ENCODE results near the gene ZNF841. TPM values are rescaled to one million over a fixed set of nuclear protein-coding genes. Genes with fewer than 3 reads are reported as not detected.
A peak's percentile ranks its signal among the peaks of the same experiment; 100 is the strongest.

Gene ZNF841
- total RNA-seq, 1 experiment from 2014 or later, result 10.8 TPM

DNA sequence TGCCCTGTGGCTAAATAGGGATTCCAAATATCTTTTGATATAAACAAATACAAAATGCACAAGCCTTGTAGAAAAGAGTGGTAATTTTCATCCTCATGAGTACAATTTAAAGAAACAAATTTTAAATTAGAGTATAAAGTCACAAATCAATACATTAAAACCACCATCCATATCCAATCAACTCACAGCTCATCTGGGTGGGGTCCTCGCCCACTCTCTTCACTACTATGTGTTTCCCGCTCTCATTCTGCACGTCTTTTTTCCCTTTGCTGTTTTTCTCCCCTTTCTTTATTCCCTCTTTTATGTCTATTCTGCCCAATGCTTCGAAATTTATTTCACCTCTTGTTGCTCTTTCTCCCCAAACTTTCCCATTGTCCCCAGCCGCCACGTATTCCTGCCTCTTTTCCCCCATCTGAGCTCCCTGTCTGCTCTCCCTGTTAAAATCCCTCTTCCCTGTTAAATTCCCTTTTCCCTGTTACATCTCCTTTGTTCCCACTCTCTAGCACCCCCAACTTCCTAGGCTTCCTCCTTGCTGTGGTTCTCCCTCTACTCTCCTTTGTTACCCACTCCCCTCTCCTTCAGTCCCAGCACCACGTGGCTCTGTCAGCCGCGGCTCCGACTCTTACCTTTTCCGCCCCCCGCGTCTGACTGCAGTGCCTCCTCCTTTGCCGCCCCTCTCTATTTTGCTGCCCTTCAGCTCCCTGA, 42.9 kb upstream of the ZNF841 start:
- peak; percentile 60; the same call in 1 of the 2 replicates for ATAC-seq
- H3K27ac ChIP-seq (ENCODE audit: low read length), result peak overlapping the region; percentile 90
- BruUV-seq (replicated peaks), result TSS peak; percentile 76
- intact Hi-C loops (cut with micrococcal nuclease; ENCODE audit: unreplicated experiment), result loop anchor here (2.0 kb wide), 1 partner anchor 98 kb away; no protein-coding TSS in a partner anchor
- H3K4me3 ChIP-seq (ENCODE audit: low read depth in 2 of 2, low read length in 2 of 2), result peak overlapping the region; percentile 95 to 99
- no peak for DNase-seq (ENCODE audit: low read depth, low spot score)
- H3K27me3 ChIP-seq (ENCODE audit: control insufficient read depth, insufficient read depth, low read length), result no peaks in the 10 kb centered on the region
- POLR2A ChIA-PET, result no interaction called here
- TF ChIP-seq, protein P1, sequence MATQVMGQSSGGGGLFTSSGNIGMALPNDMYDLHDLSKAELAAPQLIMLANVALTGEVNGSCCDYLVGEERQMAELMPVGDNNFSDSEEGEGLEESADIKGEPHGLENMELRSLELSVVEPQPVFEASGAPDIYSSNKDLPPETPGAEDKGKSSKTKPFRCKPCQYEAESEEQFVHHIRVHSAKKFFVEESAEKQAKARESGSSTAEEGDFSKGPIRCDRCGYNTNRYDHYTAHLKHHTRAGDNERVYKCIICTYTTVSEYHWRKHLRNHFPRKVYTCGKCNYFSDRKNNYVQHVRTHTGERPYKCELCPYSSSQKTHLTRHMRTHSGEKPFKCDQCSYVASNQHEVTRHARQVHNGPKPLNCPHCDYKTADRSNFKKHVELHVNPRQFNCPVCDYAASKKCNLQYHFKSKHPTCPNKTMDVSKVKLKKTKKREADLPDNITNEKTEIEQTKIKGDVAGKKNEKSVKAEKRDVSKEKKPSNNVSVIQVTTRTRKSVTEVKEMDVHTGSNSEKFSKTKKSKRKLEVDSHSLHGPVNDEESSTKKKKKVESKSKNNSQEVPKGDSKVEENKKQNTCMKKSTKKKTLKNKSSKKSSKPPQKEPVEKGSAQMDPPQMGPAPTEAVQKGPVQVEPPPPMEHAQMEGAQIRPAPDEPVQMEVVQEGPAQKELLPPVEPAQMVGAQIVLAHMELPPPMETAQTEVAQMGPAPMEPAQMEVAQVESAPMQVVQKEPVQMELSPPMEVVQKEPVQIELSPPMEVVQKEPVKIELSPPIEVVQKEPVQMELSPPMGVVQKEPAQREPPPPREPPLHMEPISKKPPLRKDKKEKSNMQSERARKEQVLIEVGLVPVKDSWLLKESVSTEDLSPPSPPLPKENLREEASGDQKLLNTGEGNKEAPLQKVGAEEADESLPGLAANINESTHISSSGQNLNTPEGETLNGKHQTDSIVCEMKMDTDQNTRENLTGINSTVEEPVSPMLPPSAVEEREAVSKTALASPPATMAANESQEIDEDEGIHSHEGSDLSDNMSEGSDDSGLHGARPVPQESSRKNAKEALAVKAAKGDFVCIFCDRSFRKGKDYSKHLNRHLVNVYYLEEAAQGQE (IDR thresholded peaks at IDR 0.05; ENCODE audit: insufficient read depth in 1 of 2, low read depth in 2 of 2, low read length in 1 of 2), result no peak
- TF ChIP-seq POLR2AphosphoS5 (IDR thresholded peaks at IDR 0.05; ENCODE audit: low read depth, low read length), result no peak
- no peak for TF ChIP-seq TCF7L2 (IDR thresholded peaks at IDR 0.05; ENCODE audit: low read depth, low read length)
- no peak for TF ChIP-seq SIN3A (IDR thresholded peaks at IDR 0.05; ENCODE audit: borderline replicate concordance, insufficient read depth, low read depth, low read length)
- TF ChIP-seq, protein P2, sequence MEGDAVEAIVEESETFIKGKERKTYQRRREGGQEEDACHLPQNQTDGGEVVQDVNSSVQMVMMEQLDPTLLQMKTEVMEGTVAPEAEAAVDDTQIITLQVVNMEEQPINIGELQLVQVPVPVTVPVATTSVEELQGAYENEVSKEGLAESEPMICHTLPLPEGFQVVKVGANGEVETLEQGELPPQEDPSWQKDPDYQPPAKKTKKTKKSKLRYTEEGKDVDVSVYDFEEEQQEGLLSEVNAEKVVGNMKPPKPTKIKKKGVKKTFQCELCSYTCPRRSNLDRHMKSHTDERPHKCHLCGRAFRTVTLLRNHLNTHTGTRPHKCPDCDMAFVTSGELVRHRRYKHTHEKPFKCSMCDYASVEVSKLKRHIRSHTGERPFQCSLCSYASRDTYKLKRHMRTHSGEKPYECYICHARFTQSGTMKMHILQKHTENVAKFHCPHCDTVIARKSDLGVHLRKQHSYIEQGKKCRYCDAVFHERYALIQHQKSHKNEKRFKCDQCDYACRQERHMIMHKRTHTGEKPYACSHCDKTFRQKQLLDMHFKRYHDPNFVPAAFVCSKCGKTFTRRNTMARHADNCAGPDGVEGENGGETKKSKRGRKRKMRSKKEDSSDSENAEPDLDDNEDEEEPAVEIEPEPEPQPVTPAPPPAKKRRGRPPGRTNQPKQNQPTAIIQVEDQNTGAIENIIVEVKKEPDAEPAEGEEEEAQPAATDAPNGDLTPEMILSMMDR (IDR thresholded peaks at IDR 0.05), result no peak
- in situ Hi-C loops (cut with HindIII; ENCODE audit: low pct_unique_long_range_greater_than_20kb, low sequenced_read_pairs), result no loop called here
- H3K36me3 ChIP-seq (ENCODE audit: control insufficient read depth, insufficient read depth, low read length), result no peaks in the 10 kb centered on the region; the same call in 1 of the 2 replicates
- H3K4me1 ChIP-seq (ENCODE audit: control insufficient read depth, insufficient read depth, low read length), result no peaks in the 10 kb centered on the region; the same call in 1 of the 2 replicates
- CTCF ChIA-PET, result no interaction called here
- peaks cover 17% of the 10 kb centered on the region; the same call in 1 of the 2 replicates for H3K9me3 ChIP-seq (ENCODE audit: control insufficient read depth, insufficient read depth, low read depth, low read length)

DNA sequence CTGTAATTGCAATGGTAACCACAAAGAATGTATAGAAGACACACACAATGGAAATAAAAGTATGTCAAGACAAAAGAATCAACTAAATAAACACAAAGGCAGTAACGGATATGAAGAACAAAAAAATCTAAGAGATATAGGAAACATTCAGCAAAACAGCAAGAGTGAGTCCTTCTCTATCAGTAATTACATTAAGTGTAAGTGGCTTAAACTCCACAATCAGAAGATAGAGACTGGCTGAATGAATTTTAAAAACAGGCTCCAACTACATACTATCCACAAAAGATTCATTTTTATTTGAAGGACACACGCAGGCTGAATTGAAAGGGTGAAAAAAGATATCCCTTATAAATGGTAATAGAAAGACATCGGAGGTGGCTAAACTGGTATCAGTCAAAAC, 24.7 kb upstream of the ZNF841 start:
- no peaks in the 10 kb centered on the region for H3K4me1 ChIP-seq (ENCODE audit: control insufficient read depth, insufficient read depth, low read length)
- intact Hi-C loops (cut with micrococcal nuclease; ENCODE audit: unreplicated experiment), result no loop called here
- no peak for TF ChIP-seq TCF7L2 (IDR thresholded peaks at IDR 0.05; ENCODE audit: low read depth, low read length)
- no peak for TF ChIP-seq POLR2AphosphoS5 (IDR thresholded peaks at IDR 0.05; ENCODE audit: low read depth, low read length)
- TF ChIP-seq SIN3A (IDR thresholded peaks at IDR 0.05; ENCODE audit: borderline replicate concordance, insufficient read depth, low read depth, low read length), result no peak
- TF ChIP-seq, protein P1 (IDR thresholded peaks at IDR 0.05; ENCODE audit: insufficient read depth in 1 of 2, low read depth in 2 of 2, low read length in 1 of 2), result no peak
- TF ChIP-seq, protein P2 (IDR thresholded peaks at IDR 0.05), result no peak
- no peak overlapping the region for H3K27ac ChIP-seq (ENCODE audit: low read length)
- no peak overlapping the region for H3K4me3 ChIP-seq (ENCODE audit: low read depth in 2 of 2, low read length in 2 of 2)
- ATAC-seq (no peak), DNase-seq (ENCODE audit: low read depth, low spot score) (no peak)
- no TSS peak for BruUV-seq (replicated peaks)
- no peaks in the 10 kb centered on the region for H3K27me3 ChIP-seq (ENCODE audit: control insufficient read depth, insufficient read depth, low read length)
- H3K36me3 ChIP-seq (ENCODE audit: control insufficient read depth, insufficient read depth, low read length), result no peaks in the 10 kb centered on the region; the same call in 1 of the 2 replicates
- in situ Hi-C loops (cut with HindIII; ENCODE audit: low pct_unique_long_range_greater_than_20kb, low sequenced_read_pairs), result no loop called here
- POLR2A ChIA-PET, result no interaction called here
- peaks cover 59% of the 10 kb centered on the region for H3K9me3 ChIP-seq (ENCODE audit: control insufficient read depth, insufficient read depth, low read depth, low read length)
- CTCF ChIA-PET, result no interaction called here
